Osteocyte (in vitro differentiated cells): Measurements from ENCODE around the gene BATF. TPM values are rescaled to one million over a fixed set of nuclear protein-coding genes. Genes with fewer than 3 reads are reported as not detected.

ENCODE experiments used
- DNase-seq: peaks from one replicate; pipeline ENCODE4 v3.0.0; 2021; ENCODE audit warnings: mixed read lengths; ENCODE audit not compliant: unreplicated experiment; ENCODE audit errors: extremely low spot score
- H3K27ac Mint-ChIP-seq: one replicate; pipeline ENCODE4 v1.8.0; 2021; ENCODE audit warnings: mild to moderate bottlenecking, mixed read lengths; ENCODE audit not compliant: unreplicated experiment
- H3K27me3 Mint-ChIP-seq: one replicate; pipeline ENCODE4 v1.8.0; 2021; ENCODE audit warnings: mixed read lengths; ENCODE audit not compliant: unreplicated experiment
- H3K36me3 Mint-ChIP-seq: one replicate; pipeline ENCODE4 v1.8.0; 2021; ENCODE audit warnings: mixed read lengths; ENCODE audit not compliant: unreplicated experiment
- H3K4me1 Mint-ChIP-seq: one replicate; pipeline ENCODE4 v1.8.0; 2021; ENCODE audit warnings: mixed read lengths; ENCODE audit not compliant: unreplicated experiment
- H3K4me3 Mint-ChIP-seq: one replicate; pipeline ENCODE4 v1.8.0; 2021; ENCODE audit warnings: mild to moderate bottlenecking, moderate library complexity, mixed read lengths; ENCODE audit not compliant: unreplicated experiment
- H3K9me3 Mint-ChIP-seq: one replicate; pipeline ENCODE4 v1.8.0; 2021; ENCODE audit warnings: mixed read lengths; ENCODE audit not compliant: unreplicated experiment
- total RNA-seq: library from RNA; stranded (reverse); gene quantifications from 2 replicates; pipeline ENCODE4 v1.2.1, GENCODE V29; 2021
- TF ChIP-seq, protein P1 (sequence below): fragments of 200-600 bp; sonication (generic); IDR thresholded peaks from 2 replicates; pipeline ENCODE4 v1.5.0; 2021; ENCODE audit warnings: antibody characterized with exemption, mild to moderate bottlenecking, moderate library complexity

BATF gene
- total RNA-seq, 1 donor from 2014 or later, result not detected

DNA sequence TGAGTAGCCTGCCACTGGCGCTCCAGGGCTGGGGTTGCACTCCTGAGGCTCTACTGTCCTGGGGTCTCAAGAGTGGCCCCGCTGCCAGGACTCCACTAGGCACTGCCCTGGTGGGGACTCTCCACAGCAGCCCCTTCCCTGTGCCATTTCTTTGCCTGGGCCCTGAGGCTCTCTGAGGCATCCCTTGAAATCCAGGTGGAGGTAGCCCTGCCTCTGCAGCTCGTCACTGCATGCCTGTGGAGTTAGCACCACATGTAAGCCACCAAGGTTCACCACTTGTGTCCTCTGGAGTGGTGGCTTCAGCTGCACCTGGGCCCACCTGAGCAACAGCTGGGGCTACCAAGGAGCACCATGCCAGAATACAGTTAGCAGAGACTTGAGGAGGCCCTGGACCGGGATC lies 39.9 kb upstream of the BATF start:
- H3K36me3 Mint-ChIP-seq, result peaks cover 2% of the 10 kb centered on the region
- DNase-seq, result no peak
- TF ChIP-seq, protein P1, sequence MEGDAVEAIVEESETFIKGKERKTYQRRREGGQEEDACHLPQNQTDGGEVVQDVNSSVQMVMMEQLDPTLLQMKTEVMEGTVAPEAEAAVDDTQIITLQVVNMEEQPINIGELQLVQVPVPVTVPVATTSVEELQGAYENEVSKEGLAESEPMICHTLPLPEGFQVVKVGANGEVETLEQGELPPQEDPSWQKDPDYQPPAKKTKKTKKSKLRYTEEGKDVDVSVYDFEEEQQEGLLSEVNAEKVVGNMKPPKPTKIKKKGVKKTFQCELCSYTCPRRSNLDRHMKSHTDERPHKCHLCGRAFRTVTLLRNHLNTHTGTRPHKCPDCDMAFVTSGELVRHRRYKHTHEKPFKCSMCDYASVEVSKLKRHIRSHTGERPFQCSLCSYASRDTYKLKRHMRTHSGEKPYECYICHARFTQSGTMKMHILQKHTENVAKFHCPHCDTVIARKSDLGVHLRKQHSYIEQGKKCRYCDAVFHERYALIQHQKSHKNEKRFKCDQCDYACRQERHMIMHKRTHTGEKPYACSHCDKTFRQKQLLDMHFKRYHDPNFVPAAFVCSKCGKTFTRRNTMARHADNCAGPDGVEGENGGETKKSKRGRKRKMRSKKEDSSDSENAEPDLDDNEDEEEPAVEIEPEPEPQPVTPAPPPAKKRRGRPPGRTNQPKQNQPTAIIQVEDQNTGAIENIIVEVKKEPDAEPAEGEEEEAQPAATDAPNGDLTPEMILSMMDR, result no peak
- no peak overlapping the region for H3K4me3 Mint-ChIP-seq
- H3K27ac Mint-ChIP-seq, result no peak overlapping the region
- H3K27me3 Mint-ChIP-seq, result peaks cover 40% of the 10 kb centered on the region
- H3K9me3 Mint-ChIP-seq, result no peaks in the 10 kb centered on the region
- no peaks in the 10 kb centered on the region for H3K4me1 Mint-ChIP-seq

DNA sequence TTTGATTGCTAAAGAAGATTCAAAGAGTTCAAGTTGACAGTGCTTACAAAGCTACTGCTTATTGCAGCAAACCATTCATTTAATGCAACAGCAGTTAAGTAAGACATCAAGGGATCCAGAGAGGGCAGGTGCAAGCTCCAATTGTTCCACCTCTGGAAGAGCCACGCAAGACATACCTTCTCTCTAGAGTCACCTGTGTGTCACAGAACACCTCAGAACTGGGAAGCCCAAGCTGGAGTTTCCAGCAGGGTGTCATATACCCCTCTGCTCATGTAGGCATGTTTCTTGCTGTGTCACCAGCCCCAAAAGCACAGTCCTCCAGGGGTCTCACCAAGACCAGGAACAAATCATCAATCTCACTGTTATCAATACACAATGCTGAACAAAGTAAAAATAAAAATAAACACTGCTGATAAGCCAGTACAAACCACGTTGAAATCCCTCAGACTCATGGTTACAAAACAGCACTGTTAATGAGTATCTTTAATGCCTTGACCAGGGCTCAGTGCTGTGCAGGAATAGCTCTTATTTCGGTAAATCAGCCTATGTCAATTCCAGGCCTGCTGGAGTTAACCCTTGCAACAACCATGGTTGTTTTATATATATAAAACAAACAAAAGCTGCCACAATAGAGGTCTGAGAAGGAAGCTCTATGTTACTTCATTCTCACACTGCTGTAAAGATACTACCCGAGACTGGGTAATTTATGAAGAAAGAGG lies 37.4 kb upstream of the BATF start:
- no peaks in the 10 kb centered on the region for H3K36me3 Mint-ChIP-seq
- peaks cover 42% of the 10 kb centered on the region for H3K27me3 Mint-ChIP-seq
- no peak overlapping the region for H3K27ac Mint-ChIP-seq
- H3K4me3 Mint-ChIP-seq, result no peak overlapping the region
- TF ChIP-seq, protein P1, result no peak
- peak; percentile 36 for DNase-seq
- peaks cover 4% of the 10 kb centered on the region for H3K4me1 Mint-ChIP-seq
- no peaks in the 10 kb centered on the region for H3K9me3 Mint-ChIP-seq

DNA sequence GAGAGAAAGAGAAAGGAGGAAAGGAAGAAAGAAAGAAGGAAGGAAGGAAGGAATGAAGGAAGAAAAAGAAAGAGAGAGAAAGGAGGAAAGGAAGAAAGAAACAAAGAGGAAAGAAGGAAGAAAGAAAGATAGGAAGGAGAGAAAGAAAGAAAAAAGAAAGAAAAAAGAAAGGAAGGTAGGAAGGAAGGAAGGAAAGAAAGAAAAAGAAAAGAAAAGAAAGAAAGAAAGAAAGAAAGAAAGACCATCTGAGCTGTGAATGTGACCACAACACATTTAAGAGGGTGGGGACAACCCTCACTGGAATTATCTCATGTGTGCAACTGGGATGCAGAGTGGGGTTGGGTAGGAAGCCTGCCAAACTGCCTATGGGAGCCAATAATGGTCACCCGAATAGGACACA lies 36.0 kb upstream of the BATF start:
- no peak overlapping the region for H3K27ac Mint-ChIP-seq
- TF ChIP-seq, protein P1, result no peak
- peaks cover 34% of the 10 kb centered on the region for H3K27me3 Mint-ChIP-seq
- H3K4me1 Mint-ChIP-seq, result peaks cover 4% of the 10 kb centered on the region
- H3K4me3 Mint-ChIP-seq, result no peak overlapping the region
- DNase-seq, result no peak
- no peaks in the 10 kb centered on the region for H3K9me3 Mint-ChIP-seq
- no peaks in the 10 kb centered on the region for H3K36me3 Mint-ChIP-seq

GRCh38 chr14:75487155-75487671 lies 35.1 kb upstream of the BATF start:
- H3K27me3 Mint-ChIP-seq, result peaks cover 39% of the 10 kb centered on the region
- TF ChIP-seq, protein P1, result no peak
- no peaks in the 10 kb centered on the region for H3K9me3 Mint-ChIP-seq
- H3K36me3 Mint-ChIP-seq, result no peaks in the 10 kb centered on the region
- peak; percentile 17 for DNase-seq
- H3K27ac Mint-ChIP-seq, result no peak overlapping the region
- H3K4me1 Mint-ChIP-seq, result peaks cover 4% of the 10 kb centered on the region
- H3K4me3 Mint-ChIP-seq, result no peak overlapping the region

DNA sequence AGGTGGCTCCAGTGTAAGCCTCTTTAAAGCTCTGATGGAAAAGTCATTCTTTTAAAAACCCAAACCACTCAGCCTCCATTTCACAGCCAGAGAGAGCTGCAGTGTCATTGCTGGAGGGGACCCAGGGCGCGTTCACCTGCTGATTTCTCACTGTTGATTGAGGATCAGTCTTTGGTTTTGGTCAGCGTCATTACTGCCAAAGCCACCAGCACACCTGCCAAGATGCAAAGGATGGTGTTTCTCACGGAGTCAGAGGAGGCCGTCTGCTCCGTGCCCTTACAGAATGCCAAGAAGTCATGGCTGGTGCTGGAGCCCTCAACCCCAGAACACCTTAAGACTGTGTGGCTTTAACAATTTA lies 32.8 kb upstream of the BATF start:
- H3K4me3 Mint-ChIP-seq, result no peak overlapping the region
- peaks cover 33% of the 10 kb centered on the region for H3K27me3 Mint-ChIP-seq
- TF ChIP-seq, protein P1, result no peak
- peaks cover 4% of the 10 kb centered on the region for H3K4me1 Mint-ChIP-seq
- no peak overlapping the region for H3K27ac Mint-ChIP-seq
- H3K36me3 Mint-ChIP-seq, result no peaks in the 10 kb centered on the region
- no peaks in the 10 kb centered on the region for H3K9me3 Mint-ChIP-seq
- peak; percentile 27 for DNase-seq
